KMS-11 (cell line): ENCODE data around the gene ZKSCAN5.
"Not testable (repeated sequence)": the region's sequence is repeated elsewhere in the genome, so short reads cannot be mapped to it uniquely, and the experiment has no call there.

ENCODE experiments used
- H2AFZ ChIP-seq: fragments of 200-600 bp; sonication (generic); 2 replicates; pipeline ENCODE4 v1.6.1; 2016; ENCODE audit warnings: antibody characterized with exemption, mixed run types, low read depth
- H3K27ac ChIP-seq: fragments of 200-600 bp; sonication (generic); 2 replicates; pipeline ENCODE4 v1.6.1; 2016; ENCODE audit warnings: mild to moderate bottlenecking, mixed run types
- H3K27me3 ChIP-seq: fragments of 200-600 bp; sonication (generic); 2 replicates; pipeline ENCODE4 v1.6.1; 2017; ENCODE audit warnings: mild to moderate bottlenecking, low read depth, mixed run types, moderate library complexity; ENCODE audit not compliant: insufficient read depth
- H3K36me3 ChIP-seq: fragments of 200-600 bp; sonication (generic); 2 replicates; pipeline ENCODE4 v1.6.1; 2017; ENCODE audit warnings: mild to moderate bottlenecking, mixed run types; ENCODE audit not compliant: insufficient read depth
- H3K4me1 ChIP-seq: fragments of 200-600 bp; sonication (generic); 2 replicates; pipeline ENCODE4 v1.6.1; 2016; ENCODE audit warnings: mild to moderate bottlenecking, low read depth, mixed run types; ENCODE audit not compliant: poor library complexity, severe bottlenecking
- H3K4me2 ChIP-seq: fragments of 200-600 bp; sonication (generic); 2 replicates; pipeline ENCODE4 v1.7.0; 2016; ENCODE audit warnings: mild to moderate bottlenecking, mixed run types
- H3K4me3 ChIP-seq: fragments of 200-600 bp; sonication (generic); IDR thresholded peaks from 2 replicates; pipeline ENCODE4 v1.6.1; 2017; ENCODE audit warnings: low read depth, low read length, mixed read lengths; ENCODE audit not compliant: insufficient read depth
- H3K79me2 ChIP-seq: fragments of 200-600 bp; sonication (generic); 2 replicates; pipeline ENCODE4 v1.6.1; 2016; ENCODE audit warnings: low read depth, mixed run types; ENCODE audit not compliant: insufficient read depth
- H3K9ac ChIP-seq: fragments of 200-600 bp; sonication (generic); 2 replicates; pipeline ENCODE4 v1.6.1; 2016; ENCODE audit warnings: mild to moderate bottlenecking, mixed run types
- H4K20me1 ChIP-seq: fragments of 200-600 bp; sonication (generic); 2 replicates; pipeline ENCODE4 v1.6.1; 2016; ENCODE audit warnings: mild to moderate bottlenecking, mixed run types; ENCODE audit not compliant: insufficient read depth
- CTCF ChIP-seq: fragments of 200-600 bp; sonication (generic); conservative IDR thresholded peaks from 2 replicates; pipeline ENCODE4 v1.6.1; 2017; ENCODE audit warnings: low read depth, mild to moderate bottlenecking, antibody characterized with exemption, low read length, moderate library complexity, mixed read lengths

Gene ZKSCAN5

GRCh38 chr7:99540542-99540941 lies 36.1 kb downstream of the ZKSCAN5 start:
- Histone ChIP-seq H3K4me3 (no peak overlapping the region), H3K36me3 (no peaks in the 10 kb centered on the region), H3K4me2 (no peak overlapping the region), H3K9ac (no peak overlapping the region), H3K79me2 (no peaks in the 10 kb centered on the region), H3K4me1 (peaks cover 8% of the 10 kb centered on the region), H3K27ac (no peak overlapping the region), H4K20me1 (no peaks in the 10 kb centered on the region), H2AFZ (no peak overlapping the region), H3K27me3 (no peaks in the 10 kb centered on the region)
- TF ChIP-seq CTCF, result no peak

GRCh38 chr7:99541212-99541611 lies 36.8 kb downstream of the ZKSCAN5 start:
- H2AFZ ChIP-seq, result no peak overlapping the region
- no peak overlapping the region for H3K4me3 ChIP-seq

DNA sequence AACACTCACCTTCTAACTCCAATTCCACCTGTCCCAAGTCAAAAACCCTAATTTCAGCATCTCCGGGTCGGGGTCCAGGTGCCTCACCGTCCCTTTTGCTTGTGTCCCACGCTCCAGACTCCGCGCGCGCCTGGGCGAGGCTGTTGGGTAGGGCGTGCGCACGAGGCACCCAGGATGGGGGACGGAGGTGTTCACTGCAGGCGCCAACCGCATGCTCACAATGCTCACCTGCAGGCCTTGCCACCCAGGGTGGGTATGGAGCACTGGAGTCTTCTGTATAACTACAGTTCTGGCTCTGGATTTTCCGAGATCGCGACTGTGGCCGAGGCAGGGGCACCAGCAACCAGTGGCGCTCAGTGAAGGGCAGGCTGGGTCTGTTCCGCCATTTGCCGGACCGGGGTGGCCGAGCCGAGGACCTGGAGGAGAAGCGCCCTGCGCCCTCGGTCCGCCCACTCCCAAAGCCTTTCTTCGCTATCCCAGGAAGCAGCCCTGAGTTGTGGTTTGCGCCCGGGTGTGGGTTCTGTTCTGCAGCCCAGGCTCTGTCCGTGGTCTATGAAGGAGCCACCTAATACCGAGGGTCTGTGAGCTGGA lies 38.7 kb downstream of the ZKSCAN5 start:
- no peaks in the 10 kb centered on the region for H3K36me3 ChIP-seq
- H3K4me1 ChIP-seq, result no peaks in the 10 kb centered on the region
- H2AFZ ChIP-seq, result no peak overlapping the region
- H3K27me3 ChIP-seq, result no peaks in the 10 kb centered on the region
- H3K27ac ChIP-seq, result no peak overlapping the region
- no peaks in the 10 kb centered on the region for H4K20me1 ChIP-seq
- no peak overlapping the region for H3K4me3 ChIP-seq
- no peak overlapping the region for H3K4me2 ChIP-seq
- no peak for TF ChIP-seq CTCF
- no peaks in the 10 kb centered on the region for H3K79me2 ChIP-seq
- H3K9ac ChIP-seq, result no peak overlapping the region

More at GRCh38 chr7:99541212-99541611, 36.8 kb downstream of the ZKSCAN5 start:
- TF ChIP-seq CTCF, result no peak
- Histone ChIP-seq H3K36me3 (no peaks in the 10 kb centered on the region), H3K27ac (no peak overlapping the region), H3K79me2 (no peaks in the 10 kb centered on the region), H3K9ac (no peak overlapping the region), H3K4me2 (no peak overlapping the region), H3K4me1 (peaks cover 8% of the 10 kb centered on the region), H3K27me3 (no peaks in the 10 kb centered on the region), H4K20me1 (no peaks in the 10 kb centered on the region)

GRCh38 chr7:99543916-99544315 lies 39.5 kb downstream of the ZKSCAN5 start:
- H2AFZ ChIP-seq, result no peak overlapping the region

GRCh38 chr7:99545308-99545707 lies 40.8 kb downstream of the ZKSCAN5 start:
- H4K20me1 ChIP-seq, H3K4me2 ChIP-seq, H3K27ac ChIP-seq, H3K79me2 ChIP-seq, H3K27me3 ChIP-seq, H3K4me3 ChIP-seq, H3K9ac ChIP-seq, H3K36me3 ChIP-seq, H2AFZ ChIP-seq, H3K4me1 ChIP-seq: not testable (repeated sequence)

More at GRCh38 chr7:99543916-99544315, 39.5 kb downstream of the ZKSCAN5 start:
- H3K79me2 ChIP-seq, result no peaks in the 10 kb centered on the region
- H3K4me2 ChIP-seq, result no peak overlapping the region
- no peak overlapping the region for H3K27ac ChIP-seq
- TF ChIP-seq CTCF, result no peak
- H3K4me1 ChIP-seq, result no peaks in the 10 kb centered on the region
- no peak overlapping the region for H3K9ac ChIP-seq
- no peaks in the 10 kb centered on the region for H3K27me3 ChIP-seq
- H4K20me1 ChIP-seq, result no peaks in the 10 kb centered on the region
- H3K4me3 ChIP-seq, result no peak overlapping the region
- H3K36me3 ChIP-seq, result no peaks in the 10 kb centered on the region

- not testable (repeated sequence) for H3K4me2 ChIP-seq, H3K36me3 ChIP-seq, H4K20me1 ChIP-seq, H2AFZ ChIP-seq, H3K27me3 ChIP-seq, H3K9ac ChIP-seq, H3K4me1 ChIP-seq, H3K4me3 ChIP-seq, H3K79me2 ChIP-seq, H3K27ac ChIP-seq
Observed at GRCh38 chr7:99549545-99549944, 45.1 kb downstream of the ZKSCAN5 start.
